NT2/D1 (cell line): ENCODE measurements around the gene TTYH3.

Experiments
- YY1 ChIP-seq: IDR thresholded peaks from 2 replicates; pipeline ENCODE4 v1.6.1; 2011; ENCODE audit not compliant: insufficient read length, insufficient read depth
- ZNF274 ChIP-seq: IDR thresholded peaks from 2 replicates; pipeline ENCODE4 v1.6.1; 2011; ENCODE audit warnings: mild to moderate bottlenecking, low read depth, low read length

- TF ChIP-seq ZNF274 (no peak), YY1 (no peak)
These were observed 9.7 kb upstream of the TTYH3 start for GRCh38 chr7:2621948-2622640.
